GM12873 (cell line): ENCODE results near the gene ATL1.
A peak's percentile ranks its signal among the peaks of the same experiment; 100 is the strongest.

Experiments used
- TF ChIP-seq, protein P1 (sequence below): IDR thresholded peaks from 2 replicates; pipeline ENCODE4 v1.5.1; 2012; ENCODE audit warnings: low read depth, mild to moderate bottlenecking, moderate library complexity, low read length, control low read depth; ENCODE audit not compliant: insufficient read depth; ENCODE audit errors: missing control alignments

Gene ATL1

DNA sequence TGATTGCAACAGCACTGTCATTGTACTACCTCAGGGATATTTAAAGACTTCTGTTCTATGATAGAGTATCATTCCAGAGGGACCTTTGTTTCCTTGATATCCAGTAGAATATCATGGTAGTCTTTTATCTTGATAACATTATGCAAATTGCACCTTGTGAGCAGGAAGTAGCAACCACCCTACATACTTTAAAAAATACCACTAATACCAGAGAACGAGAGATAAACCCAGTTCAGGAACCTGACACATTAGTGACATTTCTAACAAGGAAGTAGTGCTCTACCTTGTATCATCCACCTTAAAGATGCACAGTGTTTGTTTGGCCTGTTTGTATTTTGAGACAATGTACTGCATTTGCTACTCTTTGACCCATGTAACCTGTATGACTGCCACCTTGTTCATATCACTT is 18.8 kb upstream of the ATL1 start:
- TF ChIP-seq, protein P1, sequence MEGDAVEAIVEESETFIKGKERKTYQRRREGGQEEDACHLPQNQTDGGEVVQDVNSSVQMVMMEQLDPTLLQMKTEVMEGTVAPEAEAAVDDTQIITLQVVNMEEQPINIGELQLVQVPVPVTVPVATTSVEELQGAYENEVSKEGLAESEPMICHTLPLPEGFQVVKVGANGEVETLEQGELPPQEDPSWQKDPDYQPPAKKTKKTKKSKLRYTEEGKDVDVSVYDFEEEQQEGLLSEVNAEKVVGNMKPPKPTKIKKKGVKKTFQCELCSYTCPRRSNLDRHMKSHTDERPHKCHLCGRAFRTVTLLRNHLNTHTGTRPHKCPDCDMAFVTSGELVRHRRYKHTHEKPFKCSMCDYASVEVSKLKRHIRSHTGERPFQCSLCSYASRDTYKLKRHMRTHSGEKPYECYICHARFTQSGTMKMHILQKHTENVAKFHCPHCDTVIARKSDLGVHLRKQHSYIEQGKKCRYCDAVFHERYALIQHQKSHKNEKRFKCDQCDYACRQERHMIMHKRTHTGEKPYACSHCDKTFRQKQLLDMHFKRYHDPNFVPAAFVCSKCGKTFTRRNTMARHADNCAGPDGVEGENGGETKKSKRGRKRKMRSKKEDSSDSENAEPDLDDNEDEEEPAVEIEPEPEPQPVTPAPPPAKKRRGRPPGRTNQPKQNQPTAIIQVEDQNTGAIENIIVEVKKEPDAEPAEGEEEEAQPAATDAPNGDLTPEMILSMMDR = no peak

DNA sequence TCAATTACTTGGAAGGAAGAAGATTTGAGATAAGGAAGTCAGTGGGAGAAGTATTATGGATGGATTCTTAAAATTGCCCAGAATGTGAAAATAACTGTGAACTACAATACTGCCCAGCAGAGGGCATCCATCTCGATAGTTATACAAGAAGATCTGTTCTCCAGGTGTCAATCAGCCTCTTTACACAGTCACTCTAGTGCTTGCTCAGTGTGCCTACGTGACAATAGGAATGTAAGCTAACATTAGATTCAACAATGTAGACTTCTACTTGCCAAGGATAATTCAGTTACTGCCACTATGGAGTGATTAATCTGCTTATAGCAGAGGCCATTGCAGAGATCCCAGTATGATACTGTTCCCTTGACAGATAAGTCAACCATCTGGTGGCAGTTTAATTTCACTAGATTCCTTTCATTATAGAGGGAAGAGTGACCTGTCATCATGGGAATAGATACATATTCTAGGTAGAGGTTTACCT is 17.0 kb upstream of the ATL1 start:
- TF ChIP-seq, protein P1 = peak; percentile 64

DNA sequence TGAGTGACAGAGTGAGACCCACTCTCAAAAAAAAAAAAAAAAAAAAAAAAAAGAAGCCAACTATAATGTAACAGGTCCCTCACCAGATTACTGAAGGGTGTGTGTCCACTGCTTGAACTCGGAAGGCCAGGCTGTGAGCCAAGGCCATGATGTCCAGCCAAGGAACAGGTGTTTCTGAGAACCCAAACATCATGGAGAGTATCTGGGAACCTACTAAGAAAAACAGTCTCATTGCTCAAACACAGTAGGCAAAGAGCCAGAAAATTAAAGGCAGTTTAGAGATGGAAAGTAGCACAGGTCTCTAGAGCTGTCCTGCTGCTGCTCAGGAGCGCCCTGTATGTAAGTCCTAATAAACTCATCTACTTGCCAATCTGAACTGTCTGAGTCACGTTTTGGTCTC is 15.0 kb upstream of the ATL1 start:
- TF ChIP-seq, protein P1 = no peak

DNA sequence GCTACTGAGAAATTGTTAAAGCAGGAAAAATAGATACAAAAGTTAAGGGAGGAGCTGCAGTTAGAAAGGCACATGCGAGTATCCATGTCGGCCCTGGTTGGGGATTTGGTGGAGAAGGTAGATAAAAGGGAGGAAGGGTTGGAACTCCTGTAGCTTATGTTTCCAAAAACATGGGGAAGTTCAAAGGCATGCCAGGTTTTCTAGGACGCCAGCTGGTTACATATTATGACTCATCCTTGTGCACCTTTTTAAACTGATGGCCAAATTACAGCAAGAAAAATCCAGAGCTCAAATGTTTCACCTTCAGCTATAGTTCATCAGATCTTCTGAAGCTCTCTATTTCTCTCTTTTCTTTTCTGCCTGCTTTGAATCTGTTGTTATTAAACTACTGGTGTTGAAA is 14.3 kb upstream of the ATL1 start:
- TF ChIP-seq, protein P1 = no peak

DNA sequence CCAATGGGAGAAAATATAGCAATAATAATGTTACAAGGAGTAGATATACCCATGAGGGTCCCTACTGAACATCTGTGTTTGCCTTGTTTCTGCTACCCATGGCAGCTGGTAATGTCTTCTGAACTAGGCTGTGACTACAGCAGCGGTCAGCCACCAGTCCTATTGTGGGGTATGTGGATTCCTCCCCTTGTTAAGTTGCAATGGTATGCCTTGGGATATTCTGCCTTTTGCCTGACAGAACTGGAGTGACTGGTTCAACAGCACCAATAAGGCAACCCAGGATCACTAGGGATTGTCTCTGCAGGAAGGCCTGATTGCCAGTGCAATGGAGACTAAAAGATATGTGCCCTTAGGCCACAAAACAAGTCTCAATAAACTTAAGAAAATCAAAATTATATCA is 9.7 kb upstream of the ATL1 start:
- TF ChIP-seq, protein P1 = no peak

DNA sequence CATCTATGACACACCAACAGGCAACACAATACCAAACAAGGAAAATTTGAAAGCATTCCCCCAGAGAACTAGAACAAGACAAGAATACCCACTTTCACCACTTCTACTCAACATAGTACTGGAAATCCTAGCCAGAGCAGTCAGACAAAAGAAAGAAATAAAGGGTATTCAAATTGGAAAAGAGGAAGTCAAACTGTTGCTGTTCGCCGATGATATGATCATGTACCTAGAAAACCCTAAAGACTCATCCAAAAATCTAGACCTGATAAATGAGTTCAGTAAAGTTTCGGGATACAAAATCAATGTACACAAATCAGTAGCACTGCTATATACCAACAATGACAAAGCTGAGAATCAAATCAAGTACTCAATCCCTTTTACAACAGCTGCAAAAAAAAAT is 8.1 kb upstream of the ATL1 start:
- TF ChIP-seq, protein P1 = no peak

DNA sequence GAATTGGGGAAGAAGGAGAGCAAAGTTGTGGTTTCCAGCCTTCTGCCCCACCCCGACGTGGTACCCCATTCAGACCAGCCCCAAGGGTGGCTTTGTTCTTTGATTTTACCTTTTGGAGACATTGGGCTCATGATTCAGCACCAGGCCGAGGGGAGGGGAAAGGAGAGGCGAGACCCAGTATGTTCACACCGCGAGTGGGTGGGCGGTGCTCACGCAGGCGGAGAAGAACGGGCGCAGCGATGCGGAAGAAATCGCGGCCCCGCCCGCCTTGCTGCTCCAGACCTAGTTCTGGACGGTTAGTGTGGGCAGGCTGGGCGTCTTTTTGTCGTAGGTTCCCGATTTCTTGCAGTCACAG is 963 bp downstream of the ATL1 start:
- TF ChIP-seq, protein P1 = no peak

DNA sequence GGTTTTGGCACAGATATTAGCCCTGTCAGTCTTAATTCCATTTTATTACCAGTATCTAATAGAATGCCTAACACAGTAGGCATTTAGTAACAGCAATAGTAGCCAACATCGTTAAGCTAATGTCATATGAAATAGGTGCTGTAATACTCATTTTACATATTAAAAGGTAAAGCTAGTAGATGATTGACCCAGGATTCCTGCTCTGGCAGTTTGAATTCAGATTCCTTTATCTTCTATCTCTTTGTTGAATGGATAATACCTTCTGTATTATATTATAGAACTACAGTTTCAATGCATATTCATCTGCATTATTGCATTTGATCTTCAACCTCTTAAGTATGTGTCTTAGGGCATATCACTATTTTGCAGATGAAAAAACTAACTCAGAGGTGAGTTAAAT is 2.9 kb downstream of the ATL1 start:
- TF ChIP-seq, protein P1 = no peak
